Endometrial microvascular endothelial cells (primary cell): ENCODE results near the gene CD79B. TPM values are rescaled to one million over a fixed set of nuclear protein-coding genes. Genes with fewer than 3 reads are reported as not detected.
"Not testable (repeated sequence)": the region's sequence is repeated elsewhere in the genome, so short reads cannot be mapped to it uniquely, and the experiment has no call there.

Experiments used
- in situ Hi-C: cut with HindIII; loops from 2 replicates; pipeline ENCODE4 v1.10.0; 2017; ENCODE audit warnings: low sequenced_read_pairs, low pct_unique_long_range_greater_than_20kb; ENCODE audit errors: inconsistent ontology term
- total RNA-seq: library from RNA; depleted of rRNA; stranded (reverse); fragments of >200 nt; gene quantifications from one replicate; pipeline ENCODE4 v1.2.3, GENCODE V29; 2015; ENCODE audit errors: inconsistent ontology term

The CD79B gene
- total RNA-seq, 1 donor from 2014 or later, result 0.93 TPM

DNA sequence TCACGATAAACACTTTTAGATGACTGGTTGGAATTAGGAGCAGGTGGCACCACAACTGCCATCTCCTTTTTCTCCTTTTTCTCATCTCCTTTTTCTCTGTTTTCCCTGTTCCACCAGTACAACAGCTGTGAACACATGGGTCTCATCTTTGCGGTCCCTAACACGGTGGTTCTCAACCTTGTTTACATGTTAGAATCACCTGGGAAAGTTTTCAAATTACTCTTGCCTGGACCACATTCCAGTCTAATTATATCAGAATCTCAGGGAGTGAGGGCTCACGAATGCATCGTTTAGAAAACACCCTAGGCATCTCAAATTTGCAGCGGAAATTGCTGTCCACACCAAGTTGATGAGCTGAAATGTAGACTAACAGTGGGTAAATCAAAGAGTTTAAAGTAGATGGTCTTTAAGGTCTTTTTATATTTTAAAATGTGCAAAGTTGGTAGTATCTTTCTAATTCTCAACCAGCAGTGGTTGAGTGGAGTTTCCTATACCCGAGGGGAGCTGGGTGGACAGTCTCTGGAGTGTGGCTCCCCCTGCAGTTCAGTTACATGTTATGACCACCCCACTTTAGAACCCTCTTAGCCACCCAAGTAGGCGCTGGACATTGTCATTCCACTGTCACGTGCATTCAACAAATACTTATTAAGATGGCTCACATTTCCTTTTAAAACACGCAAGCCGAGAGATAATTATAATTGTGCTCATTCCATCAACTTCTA lies 39.7 kb downstream of the CD79B start:
- in situ Hi-C loops, result not testable (repeated sequence)

DNA sequence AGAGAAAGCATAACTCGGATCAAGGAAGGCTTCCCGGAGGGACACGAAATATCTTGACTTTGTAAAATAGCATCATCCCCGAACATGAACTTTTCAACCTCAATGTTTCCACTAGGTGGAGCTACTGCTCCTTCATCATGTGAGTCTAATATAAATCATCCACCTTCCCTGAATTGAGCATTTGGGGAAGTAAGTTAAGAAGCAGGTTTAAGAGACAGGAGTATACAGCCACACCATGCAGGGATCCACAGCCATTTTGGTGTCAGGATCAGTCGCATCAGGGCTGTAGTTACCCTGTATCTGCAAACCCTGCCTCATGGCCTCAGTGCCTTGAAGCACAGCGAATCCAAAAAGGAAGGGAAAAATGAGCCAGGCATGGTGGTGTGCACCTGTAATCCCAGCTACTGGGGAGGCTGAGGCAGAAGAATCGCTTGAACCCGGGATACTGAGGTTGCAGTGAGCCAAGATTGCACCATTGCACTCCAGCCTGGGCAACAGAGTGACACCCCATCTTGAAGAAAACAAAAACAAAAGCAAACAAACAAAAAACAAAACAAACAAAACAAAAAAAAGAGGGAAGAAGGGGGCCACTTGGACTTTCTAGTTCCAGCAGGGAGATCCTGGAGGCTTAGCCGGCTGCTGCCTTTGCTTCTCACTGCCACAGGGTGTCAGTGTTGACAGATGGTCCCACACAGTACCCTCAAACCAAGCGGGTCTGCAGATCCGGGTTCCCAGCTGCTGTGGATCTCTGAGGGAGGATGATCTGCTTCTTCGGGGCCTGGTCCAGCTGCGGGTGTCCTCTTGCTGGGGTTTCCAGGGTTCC lies 42.9 kb downstream of the CD79B start:
- in situ Hi-C loops, result not testable (repeated sequence)

DNA sequence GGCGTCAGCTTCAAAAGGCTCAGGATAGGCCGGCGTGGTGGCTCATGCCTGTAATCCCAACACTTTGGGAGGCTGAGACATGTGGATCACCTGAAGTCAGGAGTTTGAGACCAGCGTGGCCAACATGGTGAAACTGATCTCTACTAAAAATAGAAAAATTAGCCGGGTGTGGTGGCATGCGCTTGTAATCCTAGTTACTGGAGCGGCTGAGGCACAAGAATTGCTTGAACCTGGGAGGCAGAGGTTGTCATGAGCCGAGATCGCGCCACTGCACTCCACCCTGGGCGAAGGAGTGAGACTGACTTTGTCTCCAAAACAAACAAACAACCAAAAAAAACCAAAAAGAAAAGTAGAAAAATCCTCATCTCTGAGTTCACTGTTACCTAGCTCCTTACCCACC lies 47.0 kb downstream of the CD79B start:
- in situ Hi-C loops, result not testable (repeated sequence)

DNA sequence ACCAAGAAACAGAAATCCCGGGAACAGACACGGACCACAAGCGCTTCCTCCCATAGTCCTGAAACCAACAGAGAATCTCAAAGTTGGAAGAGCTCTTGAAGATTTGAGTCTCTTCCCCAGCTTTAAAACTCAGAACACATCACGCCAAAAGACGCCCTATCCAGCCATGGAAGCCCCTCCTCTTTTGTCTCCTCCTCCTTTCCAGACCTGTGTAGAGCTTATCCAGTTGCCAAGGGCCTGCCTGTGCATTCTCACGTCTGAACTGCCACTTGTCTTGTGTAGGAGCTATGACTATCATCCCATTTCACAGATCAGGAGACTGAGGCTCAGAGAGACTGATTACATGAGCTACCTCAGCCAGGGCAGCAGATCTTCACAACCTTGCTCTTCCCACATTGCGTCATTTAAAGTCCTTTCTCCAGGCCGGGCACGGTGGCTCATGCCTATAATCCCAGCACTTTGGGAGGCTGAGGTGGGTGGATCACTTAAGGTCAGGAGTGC lies 49.5 kb downstream of the CD79B start:
- in situ Hi-C loops, result not testable (repeated sequence)

DNA sequence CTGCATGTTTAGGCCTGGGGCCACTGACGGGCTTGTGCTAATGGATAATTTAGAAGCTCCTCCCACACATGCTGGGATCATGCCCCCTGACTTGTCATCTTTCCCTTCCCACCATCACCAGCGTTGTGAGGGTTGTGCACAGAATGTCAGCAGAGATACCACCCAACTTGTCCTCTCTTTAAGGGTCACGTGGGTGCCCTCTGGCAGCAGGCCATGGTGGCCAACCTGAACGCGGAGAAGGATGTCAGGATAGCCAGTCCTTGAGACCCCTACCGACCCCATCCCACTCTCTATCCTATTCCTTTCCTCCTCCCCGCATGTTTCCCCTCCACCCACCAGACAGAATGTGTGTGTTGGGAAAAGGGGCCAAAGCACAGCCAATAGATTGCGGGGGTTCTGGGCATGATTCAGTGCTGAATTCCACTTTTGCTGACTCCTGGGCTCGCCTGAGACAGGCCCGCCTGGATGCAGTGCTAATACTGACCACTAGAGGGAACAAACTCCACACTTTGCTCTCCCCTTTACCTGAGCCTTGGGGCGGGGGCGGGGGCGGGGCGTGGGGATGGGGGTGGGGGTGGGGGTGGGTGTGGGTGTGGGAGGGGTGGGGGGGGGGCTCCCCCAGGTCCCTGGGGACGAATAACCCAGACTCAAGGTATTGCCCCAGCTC lies 50.1 kb downstream of the CD79B start, which contains the start of gene GH2:
Gene GH2 (minus strand): TSS at position 10 of the 667 bp plus-strand sequence. CDS start 143 bp downstream, outside the sequence.
- in situ Hi-C loops, result no loop called here

DNA sequence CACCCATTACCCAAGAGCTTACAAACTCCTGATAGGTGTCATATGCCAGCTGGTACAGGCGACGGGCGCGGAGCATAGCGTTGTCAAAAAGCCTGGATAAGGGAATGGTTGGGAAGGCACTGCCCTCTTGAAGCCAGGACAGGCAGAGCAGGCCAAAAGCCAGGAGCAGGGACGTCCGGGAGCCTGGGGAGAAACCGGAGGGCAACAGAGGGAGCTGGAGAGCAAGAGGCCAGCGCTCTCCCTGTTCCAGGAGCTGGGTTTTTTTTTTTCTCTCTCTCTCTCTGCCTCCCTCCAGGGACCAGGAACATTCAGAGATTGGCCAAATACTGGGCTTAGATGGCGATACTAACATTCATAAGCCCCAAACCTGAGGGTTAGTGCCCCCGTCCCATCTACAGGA lies 50.8 kb downstream of the CD79B start:
- in situ Hi-C loops, result not testable (repeated sequence)

DNA sequence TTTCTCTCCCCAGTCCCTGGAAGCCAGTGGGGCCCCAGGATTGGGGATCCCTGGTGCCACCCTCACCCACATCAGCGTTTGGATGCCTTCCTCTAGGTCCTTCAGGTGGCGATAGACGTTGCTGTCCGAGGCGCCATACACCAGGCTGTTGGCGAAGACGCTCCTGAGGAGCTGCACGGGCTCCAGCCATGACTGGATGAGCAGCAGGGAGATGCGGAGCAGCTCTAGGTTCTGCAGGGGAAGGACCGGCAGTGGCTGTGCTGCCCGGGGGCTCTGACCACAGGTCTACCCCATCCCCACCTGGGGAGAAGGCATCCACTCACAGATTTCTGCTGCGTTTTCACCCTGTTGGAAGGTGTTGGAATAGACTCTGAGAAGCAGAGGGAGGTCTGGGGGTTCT lies 51.4 kb downstream of the CD79B start:
- in situ Hi-C loops, result no loop called here

Other genes starting within 250 kb of the CD79B start
- gene LIMD2, start 232.2 kb downstream of the CD79B start, total RNA-seq, result 14.8 TPM
- 39.5 TPM for gene STRADA, start 190.5 kb downstream of the CD79B start, total RNA-seq
- 48.7 TPM for gene CCDC47, start 158.7 kb downstream of the CD79B start, total RNA-seq
- gene DDX42, start 158.2 kb downstream of the CD79B start, total RNA-seq, result 42.6 TPM
- 89.9 TPM for gene PSMC5, start 104.9 kb downstream of the CD79B start, total RNA-seq
- gene FTSJ3, start 104.7 kb downstream of the CD79B start, total RNA-seq, result 55.8 TPM
- gene SMARCD2, start 89.6 kb downstream of the CD79B start, total RNA-seq, result 81.4 TPM
- gene CSH2, start 58.7 kb downstream of the CD79B start, total RNA-seq, result not detected
- gene GH2, start 50.4 kb downstream of the CD79B start, total RNA-seq, result not detected
- not detected for gene CSH1, start 35.8 kb downstream of the CD79B start, total RNA-seq
- gene CSHL1, start 21.1 kb downstream of the CD79B start, total RNA-seq, result not detected
- not detected for gene GH1, start 13.5 kb downstream of the CD79B start, total RNA-seq
- gene SCN4A, start 40.6 kb upstream of the CD79B start, total RNA-seq, result not detected
- not detected for gene PRR29, start 66.0 kb upstream of the CD79B start, total RNA-seq
- gene ICAM2, start 88.3 kb upstream of the CD79B start, total RNA-seq, result 1,904 TPM
- gene ERN1, start 197.8 kb upstream of the CD79B start, total RNA-seq, result 23.1 TPM